Karpas-422 (cell line): ENCODE measurements around the gene SPDYC. TPM values are rescaled to one million over a fixed set of nuclear protein-coding genes. Genes with fewer than 3 reads are reported as not detected.

ENCODE experiments used
- DNase-seq: peaks from one replicate; pipeline ENCODE4 v3.0.0-alpha.2; 2015
- H2AFZ ChIP-seq: fragments of 200-600 bp; sonication (generic); 2 replicates; pipeline ENCODE4 v1.6.1; 2014; ENCODE audit warnings: antibody characterized with exemption, low read length, mixed read lengths
- H3K27ac ChIP-seq: fragments of 200-600 bp; sonication (generic); 2 replicates; pipeline ENCODE4 v1.5.1; 2014; ENCODE audit warnings: mild to moderate bottlenecking, low read length, moderate library complexity
- H3K27me3 ChIP-seq: fragments of 200-600 bp; sonication (generic); 2 replicates; pipeline ENCODE4 v1.6.1; 2014; ENCODE audit warnings: low read length, mixed read lengths
- H3K36me3 ChIP-seq: fragments of 200-600 bp; sonication (generic); 2 replicates; pipeline ENCODE4 v1.6.1; 2014; ENCODE audit warnings: low read length, mixed read lengths; ENCODE audit not compliant: insufficient read depth
- H3K4me1 ChIP-seq: fragments of 200-600 bp; sonication (generic); 2 replicates; pipeline ENCODE4 v1.6.1; 2014; ENCODE audit warnings: mild to moderate bottlenecking, low read length, mixed read lengths
- H3K4me2 ChIP-seq: fragments of 200-600 bp; sonication (generic); 2 replicates; pipeline ENCODE4 v1.6.1; 2014; ENCODE audit warnings: low read length, low read depth, mild to moderate bottlenecking; ENCODE audit not compliant: poor library complexity, severe bottlenecking
- H3K4me3 ChIP-seq: fragments of 200-600 bp; sonication (generic); 2 replicates; pipeline ENCODE4 v1.5.1; 2014; ENCODE audit warnings: mild to moderate bottlenecking, antibody characterized with exemption, low read length, mixed read lengths
- H3K79me2 ChIP-seq: fragments of 200-600 bp; sonication (generic); 2 replicates; pipeline ENCODE4 v1.6.1; 2014; ENCODE audit warnings: mild to moderate bottlenecking, low read length, mixed read lengths
- H3K9ac ChIP-seq: fragments of 200-600 bp; sonication (generic); 2 replicates; pipeline ENCODE4 v1.6.0; 2014; ENCODE audit warnings: low read length
- H3K9me2 ChIP-seq: fragments of 200-600 bp; sonication (generic), shearing (Covaris generic); replicated peaks from 2 replicates; pipeline ENCODE4 v1.6.0; 2014; ENCODE audit warnings: mild to moderate bottlenecking, low read length, moderate library complexity; ENCODE audit not compliant: insufficient read depth
- H3K9me3 ChIP-seq: fragments of 300-700, 200-600 bp; sonication (generic); 2 replicates; pipeline ENCODE4 v1.6.1; 2014; ENCODE audit warnings: low read length, mixed read lengths
- H4K20me1 ChIP-seq: fragments of 200-600 bp; sonication (generic); 2 replicates; pipeline ENCODE4 v1.6.1; 2014; ENCODE audit warnings: mild to moderate bottlenecking, antibody characterized with exemption, low read length, low read depth; ENCODE audit not compliant: insufficient read depth
- total RNA-seq: library from RNA; depleted of rRNA; stranded (reverse); fragments of >200 nt; shearing (Covaris generic); gene quantifications from 2 replicates; pipeline ENCODE4 v1.2.3, GENCODE V29; 2014; ENCODE audit warnings: low replicate concordance

The SPDYC gene
- total RNA-seq, 1 experiment from 2014 or later: not detected

GRCh38 chr11:65204143-65204542 is 34.1 kb downstream of the SPDYC start:
- no peak overlapping the region for H3K9ac ChIP-seq
- no peaks in the 10 kb centered on the region for H3K9me2 ChIP-seq
- no peak overlapping the region for H3K27ac ChIP-seq
- DNase-seq: peak; percentile 33
- H2AFZ ChIP-seq: no peak overlapping the region
- no peak overlapping the region for H3K4me2 ChIP-seq
- no peak overlapping the region for H3K4me3 ChIP-seq
- H3K4me1 ChIP-seq: peaks cover 5% of the 10 kb centered on the region
- no peaks in the 10 kb centered on the region for H3K9me3 ChIP-seq
- H4K20me1 ChIP-seq: no peaks in the 10 kb centered on the region
- no peaks in the 10 kb centered on the region for H3K79me2 ChIP-seq
- H3K27me3 ChIP-seq: no peaks in the 10 kb centered on the region
- no peaks in the 10 kb centered on the region for H3K36me3 ChIP-seq

GRCh38 chr11:65204646-65205601 is 34.9 kb downstream of the SPDYC start:
- peaks cover 5% of the 10 kb centered on the region for H3K4me1 ChIP-seq
- no peak overlapping the region for H3K4me3 ChIP-seq
- no peak overlapping the region for H3K9ac ChIP-seq
- no peak overlapping the region for H3K4me2 ChIP-seq
- peak; percentile 74 for DNase-seq
- no peaks in the 10 kb centered on the region for H4K20me1 ChIP-seq
- H2AFZ ChIP-seq: no peak overlapping the region
- H3K27me3 ChIP-seq: no peaks in the 10 kb centered on the region
- no peaks in the 10 kb centered on the region for H3K79me2 ChIP-seq
- H3K9me2 ChIP-seq: no peaks in the 10 kb centered on the region
- no peaks in the 10 kb centered on the region for H3K9me3 ChIP-seq
- H3K36me3 ChIP-seq: no peaks in the 10 kb centered on the region
- H3K27ac ChIP-seq: no peak overlapping the region

DNA sequence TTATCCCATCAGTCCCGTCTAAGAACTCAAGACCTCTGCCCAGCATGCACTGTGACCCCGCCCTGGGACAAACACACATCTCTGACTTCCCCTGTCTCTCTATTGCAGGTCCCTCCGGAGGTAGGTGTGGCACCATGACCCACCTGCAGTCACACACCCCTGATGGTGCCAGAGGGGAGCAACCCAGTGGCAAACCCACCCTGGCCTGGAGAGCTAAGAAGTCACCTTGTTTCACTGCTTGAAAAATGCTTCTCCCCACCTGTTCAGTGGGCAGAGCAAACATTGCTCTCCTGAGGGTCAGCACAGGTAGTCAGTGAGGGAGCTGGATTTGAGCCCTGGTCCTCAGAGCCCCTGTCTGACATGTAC is 35.6 kb downstream of the SPDYC start:
- Histone ChIP-seq H3K9ac (no peak overlapping the region), H3K79me2 (no peaks in the 10 kb centered on the region), H3K27ac (no peak overlapping the region), H4K20me1 (no peaks in the 10 kb centered on the region), H3K9me3 (no peaks in the 10 kb centered on the region), H3K36me3 (no peaks in the 10 kb centered on the region), H3K9me2 (no peaks in the 10 kb centered on the region), H3K4me3 (no peak overlapping the region), H3K27me3 (no peaks in the 10 kb centered on the region), H3K4me2 (no peak overlapping the region), H3K4me1 (peaks cover 5% of the 10 kb centered on the region), H2AFZ (no peak overlapping the region)
- peak; percentile 36 for DNase-seq

GRCh38 chr11:65206441-65206841 is 36.4 kb downstream of the SPDYC start:
- Histone ChIP-seq H3K4me3 (no peak overlapping the region), H3K9me2 (no peaks in the 10 kb centered on the region), H2AFZ (no peak overlapping the region), H3K79me2 (no peaks in the 10 kb centered on the region), H3K9me3 (no peaks in the 10 kb centered on the region), H3K9ac (no peak overlapping the region), H3K4me2 (no peak overlapping the region), H3K27me3 (no peaks in the 10 kb centered on the region), H3K27ac (no peak overlapping the region), H4K20me1 (no peaks in the 10 kb centered on the region), H3K36me3 (no peaks in the 10 kb centered on the region), H3K4me1 (peaks cover 8% of the 10 kb centered on the region)
- no peak for DNase-seq

DNA sequence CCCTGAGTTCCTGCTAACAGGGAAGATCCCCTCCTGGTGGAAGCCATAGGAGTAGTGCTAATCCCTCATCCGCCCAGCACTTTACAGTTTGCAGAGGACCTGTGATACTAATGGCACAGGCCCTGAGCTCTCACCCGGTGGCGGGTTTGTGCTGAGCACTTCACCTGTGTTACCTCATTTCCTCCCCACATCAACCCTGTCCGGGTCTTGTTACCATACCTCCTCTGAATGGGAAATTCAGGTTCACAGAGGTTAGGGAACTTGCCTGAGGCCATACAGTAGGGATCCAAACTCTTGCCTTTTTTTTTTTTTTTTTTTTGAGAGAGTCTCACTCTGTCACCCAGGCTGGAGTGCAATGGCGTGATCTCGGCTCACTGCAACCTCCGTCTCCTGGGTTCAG is 36.9 kb downstream of the SPDYC start:
- no peak overlapping the region for H3K9ac ChIP-seq
- H3K36me3 ChIP-seq: no peaks in the 10 kb centered on the region
- H3K4me2 ChIP-seq: no peak overlapping the region
- no peak overlapping the region for H3K27ac ChIP-seq
- H3K4me1 ChIP-seq: peaks cover 13% of the 10 kb centered on the region
- H2AFZ ChIP-seq: no peak overlapping the region
- no peak overlapping the region for H3K4me3 ChIP-seq
- no peaks in the 10 kb centered on the region for H3K9me2 ChIP-seq
- no peaks in the 10 kb centered on the region for H4K20me1 ChIP-seq
- peak; percentile 42 for DNase-seq
- no peaks in the 10 kb centered on the region for H3K79me2 ChIP-seq
- H3K27me3 ChIP-seq: no peaks in the 10 kb centered on the region
- H3K9me3 ChIP-seq: no peaks in the 10 kb centered on the region

GRCh38 chr11:65207918-65208784 is 38.1 kb downstream of the SPDYC start:
- Histone ChIP-seq H3K27me3 (no peaks in the 10 kb centered on the region), H3K79me2 (no peaks in the 10 kb centered on the region), H3K4me1 (peaks cover 20% of the 10 kb centered on the region), H3K36me3 (no peaks in the 10 kb centered on the region), H3K4me3 (no peak overlapping the region), H3K27ac (no peak overlapping the region), H3K9ac (no peak overlapping the region), H2AFZ (no peak overlapping the region), H3K9me3 (no peaks in the 10 kb centered on the region), H4K20me1 (no peaks in the 10 kb centered on the region), H3K4me2 (no peak overlapping the region), H3K9me2 (no peaks in the 10 kb centered on the region)
- peak; percentile 32 for DNase-seq

DNA sequence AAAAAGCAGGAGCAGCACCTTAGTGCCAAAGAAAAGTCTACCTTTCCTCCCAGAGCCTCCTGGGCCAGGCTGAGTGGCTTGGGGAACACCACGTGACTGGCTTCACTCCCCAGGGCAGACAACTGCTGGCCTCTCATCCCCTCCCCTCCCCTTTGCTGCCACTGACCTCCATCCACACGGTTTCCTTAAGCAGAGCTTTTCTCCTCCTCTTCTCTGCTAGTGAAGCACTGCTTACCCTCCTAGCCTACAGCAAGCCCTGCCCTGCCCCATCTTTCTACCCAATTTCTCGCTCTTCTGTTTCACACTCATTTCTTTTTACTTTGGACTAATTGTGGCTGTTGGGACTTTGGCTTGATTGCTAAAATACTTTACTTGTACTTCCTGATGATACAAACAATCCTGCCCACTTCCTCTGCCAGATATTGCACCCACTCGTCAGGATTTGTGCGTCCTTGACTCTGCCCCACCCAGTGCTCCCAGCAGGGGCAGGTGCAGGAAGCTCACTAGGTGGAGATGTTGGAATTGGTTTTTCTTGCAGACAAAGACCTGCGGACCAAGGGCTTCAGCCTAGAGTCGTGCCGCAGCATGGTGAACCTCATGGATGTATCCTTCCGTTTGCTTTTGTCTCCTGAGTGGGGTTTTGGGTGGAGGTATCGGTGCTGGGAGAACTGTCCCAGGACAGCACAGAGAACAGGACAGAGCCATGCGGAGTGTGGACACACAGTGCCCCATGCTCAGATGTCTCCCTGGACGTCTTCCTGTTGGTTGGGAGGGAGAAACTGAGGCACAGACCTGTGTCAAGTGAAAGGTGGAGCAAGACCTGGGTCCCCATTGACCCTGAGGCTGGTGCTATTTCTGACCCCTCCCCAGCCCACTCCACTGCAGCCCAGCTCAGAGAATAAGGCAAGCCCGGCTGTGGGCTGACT is 39.0 kb downstream of the SPDYC start:
- Histone ChIP-seq H3K9me2 (no peaks in the 10 kb centered on the region), H3K36me3 (no peaks in the 10 kb centered on the region), H3K4me1 (peaks cover 29% of the 10 kb centered on the region), H3K4me2 (no peak overlapping the region), H2AFZ (no peak overlapping the region), H3K27me3 (no peaks in the 10 kb centered on the region), H4K20me1 (no peaks in the 10 kb centered on the region), H3K27ac (no peak overlapping the region), H3K79me2 (no peaks in the 10 kb centered on the region), H3K9ac (no peak overlapping the region), H3K9me3 (no peaks in the 10 kb centered on the region), H3K4me3 (no peak overlapping the region)
- peak; percentile 33 for DNase-seq
